ENCODE data around the gene PDYN. TPM values are rescaled to one million over a fixed set of nuclear protein-coding genes. Genes with fewer than 3 reads are reported as not detected.
A peak's percentile ranks its signal among the peaks of the same experiment; 100 is the strongest.
"Not testable (repeated sequence)": the region's sequence is repeated elsewhere in the genome, so short reads cannot be mapped to it uniquely, and the experiment has no call there.

PDYN gene
- total RNA-seq: not detected

DNA sequence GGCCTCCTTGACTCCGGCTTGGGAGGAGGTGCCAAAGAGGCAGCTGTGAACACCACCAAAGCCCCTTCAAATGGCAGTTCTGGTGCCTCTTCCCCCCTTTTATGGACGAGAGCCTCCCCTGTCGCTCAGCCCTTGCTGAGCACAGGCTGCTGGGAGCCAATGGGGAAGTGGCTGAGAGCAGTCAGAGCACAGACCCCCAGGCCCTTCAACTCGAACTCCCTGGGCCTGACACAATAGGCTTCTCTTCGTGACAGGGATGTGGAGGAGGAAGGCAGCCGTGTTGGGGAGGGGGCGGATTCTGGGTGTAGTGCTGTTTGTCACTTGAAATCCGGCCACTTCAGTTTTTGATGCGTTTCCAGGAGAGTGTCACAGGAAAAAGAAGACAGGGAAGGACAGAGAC is at the start of gene PDYN:
PDYN (minus strand) TSS at position 73 of the 400 bp plus-strand sequence. CDS start 10,974 bp downstream, outside the sequence.
- peak in 1 of 3 donors; percentile 10 for DNase-seq (ENCODE audit: low read depth in 2 of 3, low spot score in 2 of 3)

DNA sequence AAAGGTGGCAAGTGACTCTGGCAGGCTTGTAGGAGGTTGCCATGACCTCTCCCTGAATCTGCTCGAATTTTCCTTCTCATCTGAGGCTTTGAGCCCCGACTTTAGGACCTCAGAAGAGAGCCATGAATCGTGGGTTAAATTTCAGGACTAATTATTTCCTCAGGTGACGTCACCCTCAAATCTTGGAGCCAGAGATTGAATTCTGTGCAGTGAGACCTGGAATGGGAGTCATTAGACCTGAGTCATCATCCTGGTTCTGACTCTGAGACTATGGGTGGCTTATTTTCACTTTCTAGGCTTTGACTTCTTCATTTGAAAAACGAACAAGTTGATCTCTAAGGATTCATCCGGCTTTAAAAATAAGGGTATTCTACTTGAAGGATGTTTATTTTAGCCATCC is 48.5 kb upstream of the PDYN start:
- DNase-seq (ENCODE audit: low read depth in 2 of 3, low spot score in 2 of 3): no peak

DNA sequence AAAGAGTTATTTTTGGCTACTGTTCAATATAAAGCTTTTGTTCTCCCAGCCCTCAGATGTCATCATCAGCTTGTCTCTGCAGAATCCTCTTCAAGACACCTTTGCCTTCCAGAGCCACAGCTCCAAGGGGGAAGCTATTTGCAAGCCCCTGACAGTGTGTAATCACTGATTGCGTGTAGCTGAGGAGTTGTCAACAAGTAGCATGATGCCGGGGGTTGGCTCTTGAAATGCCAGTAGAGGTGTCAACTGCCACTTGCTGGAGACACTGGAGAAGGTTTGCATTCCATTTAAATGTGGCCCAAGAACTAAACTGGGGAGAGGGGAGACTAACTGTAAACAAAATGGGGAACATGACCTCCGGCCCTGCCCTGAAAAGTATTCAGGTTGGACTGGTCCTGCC is 44.3 kb upstream of the PDYN start:
- DNase-seq (ENCODE audit: low read depth in 2 of 3, low spot score in 2 of 3): no peak

GRCh38 chr20:2037296-2037914 is 43.5 kb upstream of the PDYN start:
- no peak for DNase-seq (ENCODE audit: low read depth in 2 of 3, low spot score in 2 of 3)

DNA sequence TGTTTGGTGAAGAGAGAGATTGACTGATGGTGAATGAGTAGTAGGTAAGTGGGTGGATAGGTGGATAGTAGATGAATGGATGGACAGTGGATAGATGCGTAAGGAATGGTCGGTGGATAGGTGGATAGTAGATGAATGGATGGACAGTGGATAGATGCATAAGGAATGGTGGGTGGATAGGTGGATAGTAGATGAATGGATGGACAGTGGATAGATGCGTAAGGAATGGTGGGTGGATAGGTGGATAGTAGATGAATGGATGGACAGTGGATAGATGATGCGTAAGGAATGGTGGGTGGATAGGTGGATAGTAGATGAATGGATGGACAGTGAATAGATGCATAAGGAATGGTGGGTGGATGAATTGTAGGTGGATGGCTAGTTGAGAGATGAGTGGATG is 42.5 kb upstream of the PDYN start:
- not testable (repeated sequence) for DNase-seq (ENCODE audit: low read depth in 2 of 3, low spot score in 2 of 3)

GRCh38 chr20:2032168-2032567 is 38.3 kb upstream of the PDYN start:
- no peak for DNase-seq (ENCODE audit: low read depth in 2 of 3, low spot score in 2 of 3)

GRCh38 chr20:2026514-2026913 is 32.7 kb upstream of the PDYN start:
- no peak for DNase-seq (ENCODE audit: low read depth in 2 of 3, low spot score in 2 of 3)

GRCh38 chr20:2026004-2026403 is 32.1 kb upstream of the PDYN start:
- DNase-seq (ENCODE audit: low read depth in 2 of 3, low spot score in 2 of 3): no peak

DNA sequence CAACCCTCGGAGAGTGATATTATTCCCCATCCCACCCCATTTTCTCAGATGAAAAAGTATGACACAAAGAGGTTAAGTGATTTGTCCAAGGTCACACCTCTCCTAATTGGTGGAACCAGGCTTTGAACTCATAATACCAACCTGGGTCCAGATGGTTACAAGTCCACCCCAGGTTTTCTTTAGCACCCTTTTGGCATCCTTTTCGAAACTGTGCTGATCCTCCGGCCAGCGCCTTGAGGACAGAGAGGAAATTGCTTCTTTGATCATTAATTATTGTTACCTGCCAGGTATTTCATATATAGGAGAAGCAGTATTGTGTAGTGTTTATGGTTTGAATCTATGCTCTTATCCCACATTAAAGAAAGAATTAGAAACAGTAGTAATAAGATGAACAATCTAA is 29.3 kb upstream of the PDYN start:
- DNase-seq (ENCODE audit: low read depth in 2 of 3, low spot score in 2 of 3): no peak

DNA sequence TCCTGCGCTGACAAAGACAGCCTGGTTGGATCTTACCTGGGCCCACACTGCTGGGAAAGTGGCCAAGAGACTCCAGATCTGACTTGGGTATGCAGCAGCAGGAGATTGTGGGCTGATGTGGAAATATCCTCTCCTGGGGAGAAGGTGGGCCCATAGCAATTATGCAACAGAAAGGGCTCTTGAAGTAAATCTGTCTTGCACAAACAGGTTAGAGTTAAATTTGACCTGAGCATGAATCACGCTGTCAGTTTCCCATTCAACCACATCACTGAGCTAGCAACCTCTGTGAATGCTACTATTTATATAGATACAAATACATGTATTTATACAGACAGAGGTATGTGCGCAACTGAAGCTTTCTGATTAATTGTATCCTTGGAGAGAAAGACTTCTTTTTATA is 28.3 kb upstream of the PDYN start:
- DNase-seq (ENCODE audit: low read depth in 2 of 3, low spot score in 2 of 3): no peak

DNA sequence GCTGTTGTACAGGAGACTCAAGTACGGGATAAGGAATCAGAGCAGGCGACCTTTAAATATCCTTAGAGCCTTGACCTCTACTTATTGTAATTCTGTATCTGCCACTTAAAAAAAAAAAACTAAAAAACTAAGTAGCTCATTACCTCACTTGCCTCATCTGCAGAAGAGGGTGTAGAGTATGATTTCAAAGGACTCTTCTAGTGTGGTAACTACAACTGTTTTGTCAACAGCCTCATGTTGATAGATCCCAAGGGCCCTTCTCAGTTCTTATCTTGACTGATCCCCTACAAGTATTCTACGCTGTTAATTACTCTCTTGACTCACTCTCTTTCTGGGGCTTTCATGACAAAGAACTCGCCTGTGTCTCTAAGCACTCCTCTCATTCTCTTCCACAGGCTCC is 16.7 kb upstream of the PDYN start:
- no peak for DNase-seq (ENCODE audit: low read depth in 2 of 3, low spot score in 2 of 3)

- DNase-seq (ENCODE audit: low read depth in 2 of 3, low spot score in 2 of 3): peak in 2 of 3 donors; percentile 44 to 56
Measured at GRCh38 chr20:2006452-2007361, 12.8 kb upstream of the PDYN start.

DNA sequence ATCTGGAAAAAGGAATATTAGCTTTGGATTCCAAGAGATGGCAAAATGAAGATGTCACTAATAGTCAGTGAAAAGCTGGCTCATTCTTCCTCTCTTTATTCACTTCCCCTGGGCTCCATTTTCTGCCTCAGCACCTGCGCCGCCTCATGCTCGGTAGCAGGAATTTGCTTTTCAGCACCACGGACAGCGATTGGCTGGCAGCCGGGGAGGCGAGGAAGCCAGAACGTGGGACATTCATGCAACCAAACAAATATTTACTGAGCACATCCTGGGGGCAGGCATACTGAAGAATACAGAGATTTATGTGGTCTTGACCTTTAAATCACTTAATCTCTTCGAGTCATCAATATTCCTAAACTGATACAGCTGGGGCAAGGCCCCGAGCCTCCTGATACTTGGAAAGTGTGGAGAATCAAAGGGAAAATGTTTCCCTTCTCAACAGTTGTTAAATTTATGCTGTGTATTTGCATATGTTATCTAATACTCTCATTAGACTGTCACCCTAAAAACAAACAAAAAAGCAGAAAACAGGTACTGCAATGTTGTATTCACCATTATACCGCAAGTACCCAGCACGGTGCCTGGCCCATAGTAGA is 12.1 kb upstream of the PDYN start:
- peak; percentile 23 to 83 (median 75) for DNase-seq (ENCODE audit: low read depth in 2 of 3, low spot score in 2 of 3)

- no peak for DNase-seq (ENCODE audit: low read depth in 2 of 3, low spot score in 2 of 3)
Measured at GRCh38 chr20:2005359-2005758, 11.5 kb upstream of the PDYN start.

DNA sequence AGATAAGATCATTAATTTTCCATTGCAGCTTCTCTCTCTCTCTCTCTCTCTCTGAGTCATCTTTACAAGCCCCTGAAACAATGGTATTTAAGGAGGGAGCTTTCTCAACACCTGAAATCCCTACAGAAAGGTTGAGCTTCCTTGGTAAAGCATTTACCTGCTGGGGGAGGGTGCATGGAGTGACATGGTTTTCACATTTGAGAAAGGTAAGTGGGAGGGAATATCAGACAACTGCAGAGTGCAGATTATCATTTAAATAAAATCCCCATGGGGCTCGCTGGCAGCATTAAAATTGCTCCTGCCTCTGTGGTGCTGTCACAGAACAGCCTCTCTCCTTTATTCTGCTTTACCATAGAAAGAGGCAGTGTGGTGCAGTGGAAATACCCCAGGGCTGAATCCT is 10.3 kb upstream of the PDYN start:
- DNase-seq (ENCODE audit: low read depth in 2 of 3, low spot score in 2 of 3): no peak

DNA sequence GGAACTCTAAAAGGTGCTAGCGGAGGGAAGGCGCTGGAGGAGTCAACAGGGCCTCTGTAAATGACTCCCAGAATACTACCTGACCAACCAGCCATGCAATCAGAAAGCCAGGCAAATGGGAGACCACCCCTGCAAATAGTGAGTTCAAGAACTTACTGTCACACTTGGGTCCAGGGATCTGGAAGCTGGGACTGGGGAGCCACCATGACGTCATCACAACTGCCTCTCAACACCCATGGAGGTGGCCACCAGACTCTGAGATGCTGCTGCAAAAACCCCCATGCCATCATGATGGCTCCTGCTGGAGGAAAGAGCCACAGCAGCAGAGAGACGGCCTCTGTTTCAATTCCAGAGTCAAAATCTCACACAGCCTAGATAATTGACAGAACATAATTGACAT is 8.5 kb upstream of the PDYN start:
- DNase-seq (ENCODE audit: low read depth in 2 of 3, low spot score in 2 of 3): no peak

- DNase-seq (ENCODE audit: low read depth in 2 of 3, low spot score in 2 of 3): no peak
Measured at GRCh38 chr20:2001119-2001518, 7.3 kb upstream of the PDYN start.

DNA sequence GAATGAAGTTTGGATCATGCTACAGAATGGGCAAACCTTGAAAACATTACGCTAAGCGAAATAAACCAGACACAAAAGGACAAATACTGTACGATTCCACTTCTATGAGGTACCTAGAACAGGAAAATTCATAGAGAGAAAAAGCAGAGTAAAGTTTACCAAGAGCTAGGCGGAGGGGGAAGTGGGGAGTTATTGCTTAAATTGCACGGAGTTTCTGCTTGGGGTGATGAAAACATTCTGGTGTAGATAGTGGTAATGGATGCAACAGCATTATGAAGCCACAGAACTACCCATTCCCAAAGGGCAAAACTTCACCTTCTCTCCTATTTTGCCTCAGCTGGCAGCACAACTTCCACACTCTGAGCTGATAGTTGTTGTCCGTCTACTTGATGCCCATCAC is 6.4 kb upstream of the PDYN start:
- DNase-seq (ENCODE audit: low read depth in 2 of 3, low spot score in 2 of 3): no peak

- DNase-seq (ENCODE audit: low read depth in 2 of 3, low spot score in 2 of 3): no peak
Measured at GRCh38 chr20:1998715-1999114, 4.9 kb upstream of the PDYN start.

GRCh38 chr20:1998193-1998520 is 4.3 kb upstream of the PDYN start:
- no peak for DNase-seq (ENCODE audit: low read depth in 2 of 3, low spot score in 2 of 3)

DNA sequence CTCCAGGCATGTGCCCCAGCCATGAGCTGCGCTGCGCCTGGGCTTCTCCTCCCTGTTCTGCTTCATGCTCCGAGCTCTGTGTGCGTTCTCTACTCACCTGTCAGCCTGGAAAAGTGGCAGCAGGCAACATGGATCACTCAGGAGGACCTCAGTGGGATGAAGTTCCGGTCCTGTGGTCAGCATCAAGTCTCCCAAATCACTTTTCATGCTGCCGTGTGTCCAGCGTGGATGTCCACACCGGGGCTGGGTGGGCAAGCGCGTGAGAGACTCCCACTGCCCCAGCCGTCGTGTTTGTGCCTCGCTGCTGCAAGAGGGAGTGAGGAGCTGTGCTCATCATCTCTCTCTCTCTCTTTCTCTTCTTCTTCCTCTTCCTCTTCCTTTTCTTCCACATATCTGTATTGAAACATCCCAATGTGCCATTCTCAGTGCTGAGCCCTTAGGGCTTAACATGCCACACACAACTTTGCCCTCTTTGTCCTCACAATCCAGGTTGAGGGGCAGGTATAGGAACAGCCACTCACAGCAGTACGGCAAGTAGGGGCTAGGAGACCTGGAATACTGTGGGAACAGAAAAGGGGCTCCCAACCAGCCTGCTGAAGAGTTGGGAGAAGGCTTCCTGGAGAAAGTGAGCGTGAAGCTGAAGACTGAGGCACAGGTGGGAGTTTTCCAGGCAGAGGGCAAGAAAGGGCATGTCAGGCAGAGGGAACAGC is 3.8 kb upstream of the PDYN start:
- DNase-seq (ENCODE audit: low read depth in 2 of 3, low spot score in 2 of 3): no peak

All from hematopoietic multipotent progenitor cell (in vitro differentiated cells).